ENCODE measurements around the gene CFAP46.

The CFAP46 gene

GRCh38 chr10:132912713-132913558 lies 29.4 kb downstream of the CFAP46 start:
- 71% methylated on average over 46 of the region's 46 CpGs for WGBS
- no peak overlapping the region for H2BK15ac ChIP-seq (ENCODE audit: low read depth, poor library complexity, severe bottlenecking)
- no peak overlapping the region for H4K8ac ChIP-seq (ENCODE audit: low read length)
- no peak overlapping the region for H3K4me2 ChIP-seq (ENCODE audit: low read length, poor library complexity, severe bottlenecking)
- H3K18ac ChIP-seq (ENCODE audit: low read depth in 1 of 2, low read length in 2 of 2): no peak overlapping the region
- no peaks in the 10 kb centered on the region for H3K79me1 ChIP-seq (replicated peaks; ENCODE audit: low read length, poor library complexity, severe bottlenecking)
- no peak overlapping the region for H3K23ac ChIP-seq (ENCODE audit: low read length in 2 of 2)
- no peak overlapping the region for H3K9ac ChIP-seq (ENCODE audit: low read length)
- H4K91ac ChIP-seq (ENCODE audit: low read length): no peak overlapping the region
- H2AFZ ChIP-seq (ENCODE audit: low read depth, low read length): no peak overlapping the region
- H3K27ac ChIP-seq (ENCODE audit: low read length, poor library complexity, severe bottlenecking): no peak overlapping the region
- H3K4ac ChIP-seq (ENCODE audit: low read depth in 1 of 2, low read length in 2 of 2): no peak overlapping the region
- H3K27me3 ChIP-seq (ENCODE audit: control insufficient read depth in 1 of 2, insufficient read depth in 1 of 2, low read length in 2 of 2): peaks cover 5 to 30% of the 10 kb centered on the region in 2 experiments
- no peak for DNase-seq
- H3K4me1 ChIP-seq (ENCODE audit: control insufficient read depth, insufficient read depth, low read depth, low read length): no peaks in the 10 kb centered on the region
- no peaks in the 10 kb centered on the region for H3K9me3 ChIP-seq (ENCODE audit: control insufficient read depth, low read length)
- no peak overlapping the region for H3K14ac ChIP-seq (ENCODE audit: low read length in 2 of 2)
- no peak overlapping the region for H2AK5ac ChIP-seq (ENCODE audit: low read length, severe bottlenecking)
- no peak overlapping the region for H2BK5ac ChIP-seq (ENCODE audit: low read depth, low read length, poor library complexity, severe bottlenecking)
- no peak overlapping the region for H2BK12ac ChIP-seq (ENCODE audit: low read length in 2 of 2)
- H3K4me3 ChIP-seq (ENCODE audit: insufficient read depth in 1 of 2, low read depth in 1 of 2, low read length in 2 of 2): no peak overlapping the region
- no peaks in the 10 kb centered on the region for H3K36me3 ChIP-seq (ENCODE audit: control insufficient read depth in 1 of 2, insufficient read depth in 2 of 2, low read depth in 1 of 2, low read length in 2 of 2)
- no peak overlapping the region for H2BK120ac ChIP-seq (ENCODE audit: low read depth, low read length)

- Histone ChIP-seq H2BK5ac (ENCODE audit: low read depth, low read length, poor library complexity, severe bottlenecking) (no peak overlapping the region), H3K4me3 (ENCODE audit: insufficient read depth in 1 of 2, low read depth in 1 of 2, low read length in 2 of 2) (no peak overlapping the region), H2BK120ac (ENCODE audit: low read depth, low read length) (no peak overlapping the region), H3K36me3 (ENCODE audit: control insufficient read depth in 1 of 2, insufficient read depth in 2 of 2, low read depth in 1 of 2, low read length in 2 of 2) (no peaks in the 10 kb centered on the region), H2AK5ac (ENCODE audit: low read length, severe bottlenecking) (no peak overlapping the region), H3K27ac (ENCODE audit: low read length, poor library complexity, severe bottlenecking) (no peak overlapping the region), H2AFZ (ENCODE audit: low read depth, low read length) (no peak overlapping the region), H3K4me1 (ENCODE audit: control insufficient read depth, insufficient read depth, low read depth, low read length) (no peaks in the 10 kb centered on the region), H3K4me2 (ENCODE audit: low read length, poor library complexity, severe bottlenecking) (no peak overlapping the region), H4K91ac (ENCODE audit: low read length) (no peak overlapping the region), H3K9ac (ENCODE audit: low read length) (no peak overlapping the region), H2BK12ac (ENCODE audit: low read length in 2 of 2) (no peak overlapping the region), H3K4ac (ENCODE audit: low read depth in 1 of 2, low read length in 2 of 2) (no peak overlapping the region), H4K8ac (ENCODE audit: low read length) (no peak overlapping the region), H3K23ac (ENCODE audit: low read length in 2 of 2) (no peak overlapping the region), H3K27me3 (ENCODE audit: control insufficient read depth in 1 of 2, insufficient read depth in 1 of 2, low read length in 2 of 2) (peaks cover 5 to 30% of the 10 kb centered on the region in 2 experiments), H3K9me3 (ENCODE audit: control insufficient read depth, low read length) (no peaks in the 10 kb centered on the region), H3K14ac (ENCODE audit: low read length in 2 of 2) (no peak overlapping the region), H2BK15ac (ENCODE audit: low read depth, poor library complexity, severe bottlenecking) (no peak overlapping the region), H3K79me1 (replicated peaks; ENCODE audit: low read length, poor library complexity, severe bottlenecking) (no peaks in the 10 kb centered on the region), H3K18ac (ENCODE audit: low read depth in 1 of 2, low read length in 2 of 2) (no peak overlapping the region)
- DNase-seq: no peak
- 91% methylated on average over 7 of the region's 7 CpGs for WGBS
Observed at GRCh38 chr10:132912225-132912712, 30.1 kb downstream of the CFAP46 start.

GRCh38 chr10:132911786-132912097 lies 30.6 kb downstream of the CFAP46 start:
- Histone ChIP-seq H3K36me3 (ENCODE audit: control insufficient read depth in 1 of 2, insufficient read depth in 2 of 2, low read depth in 1 of 2, low read length in 2 of 2) (no peaks in the 10 kb centered on the region), H2AK5ac (ENCODE audit: low read length, severe bottlenecking) (no peak overlapping the region), H3K4me1 (ENCODE audit: control insufficient read depth, insufficient read depth, low read depth, low read length) (no peaks in the 10 kb centered on the region), H2BK15ac (ENCODE audit: low read depth, poor library complexity, severe bottlenecking) (no peak overlapping the region), H3K27ac (ENCODE audit: low read length, poor library complexity, severe bottlenecking) (no peak overlapping the region), H2AFZ (ENCODE audit: low read depth, low read length) (no peak overlapping the region), H4K91ac (ENCODE audit: low read length) (no peak overlapping the region), H3K4me3 (ENCODE audit: insufficient read depth in 1 of 2, low read depth in 1 of 2, low read length in 2 of 2) (no peak overlapping the region), H3K14ac (ENCODE audit: low read length in 2 of 2) (no peak overlapping the region), H3K4ac (ENCODE audit: low read depth in 1 of 2, low read length in 2 of 2) (no peak overlapping the region), H4K8ac (ENCODE audit: low read length) (no peak overlapping the region), H2BK120ac (ENCODE audit: low read depth, low read length) (no peak overlapping the region), H3K9ac (ENCODE audit: low read length) (no peak overlapping the region), H2BK5ac (ENCODE audit: low read depth, low read length, poor library complexity, severe bottlenecking) (no peak overlapping the region), H3K23ac (ENCODE audit: low read length in 2 of 2) (no peak overlapping the region), H3K27me3 (ENCODE audit: control insufficient read depth in 1 of 2, insufficient read depth in 1 of 2, low read length in 2 of 2) (peaks cover 5 to 30% of the 10 kb centered on the region in 2 experiments), H3K9me3 (ENCODE audit: control insufficient read depth, low read length) (no peaks in the 10 kb centered on the region), H3K18ac (ENCODE audit: low read depth in 1 of 2, low read length in 2 of 2) (no peak overlapping the region), H2BK12ac (ENCODE audit: low read length in 2 of 2) (no peak overlapping the region), H3K4me2 (ENCODE audit: low read length, poor library complexity, severe bottlenecking) (no peak overlapping the region), H3K79me1 (replicated peaks; ENCODE audit: low read length, poor library complexity, severe bottlenecking) (no peaks in the 10 kb centered on the region)
- DNase-seq: no peak
- WGBS: 56% methylated on average over 9 of the region's 9 CpGs

GRCh38 chr10:132910901-132911785 lies 31.2 kb downstream of the CFAP46 start:
- Histone ChIP-seq H3K4me3 (ENCODE audit: insufficient read depth in 1 of 2, low read depth in 1 of 2, low read length in 2 of 2) (no peak overlapping the region), H2BK120ac (ENCODE audit: low read depth, low read length) (no peak overlapping the region), H3K14ac (ENCODE audit: low read length in 2 of 2) (no peak overlapping the region), H3K4me1 (ENCODE audit: control insufficient read depth, insufficient read depth, low read depth, low read length) (peaks cover 2% of the 10 kb centered on the region), H3K23ac (ENCODE audit: low read length in 2 of 2) (no peak overlapping the region), H2AK5ac (ENCODE audit: low read length, severe bottlenecking) (no peak overlapping the region), H2BK5ac (ENCODE audit: low read depth, low read length, poor library complexity, severe bottlenecking) (no peak overlapping the region), H3K9ac (ENCODE audit: low read length) (no peak overlapping the region), H3K27me3 (ENCODE audit: control insufficient read depth in 1 of 2, insufficient read depth in 1 of 2, low read length in 2 of 2) (peaks cover 5 to 28% of the 10 kb centered on the region in 2 experiments), H2BK12ac (ENCODE audit: low read length in 2 of 2) (no peak overlapping the region), H4K91ac (ENCODE audit: low read length) (no peak overlapping the region), H3K79me1 (replicated peaks; ENCODE audit: low read length, poor library complexity, severe bottlenecking) (no peaks in the 10 kb centered on the region), H2BK15ac (ENCODE audit: low read depth, poor library complexity, severe bottlenecking) (no peak overlapping the region), H4K8ac (ENCODE audit: low read length) (no peak overlapping the region), H3K4me2 (ENCODE audit: low read length, poor library complexity, severe bottlenecking) (no peak overlapping the region), H3K9me3 (ENCODE audit: control insufficient read depth, low read length) (no peaks in the 10 kb centered on the region), H3K27ac (ENCODE audit: low read length, poor library complexity, severe bottlenecking) (no peak overlapping the region), H3K4ac (ENCODE audit: low read depth in 1 of 2, low read length in 2 of 2) (no peak overlapping the region), H3K36me3 (ENCODE audit: control insufficient read depth in 1 of 2, insufficient read depth in 2 of 2, low read depth in 1 of 2, low read length in 2 of 2) (no peaks in the 10 kb centered on the region), H2AFZ (ENCODE audit: low read depth, low read length) (no peak overlapping the region), H3K18ac (ENCODE audit: low read depth in 1 of 2, low read length in 2 of 2) (no peak overlapping the region)
- WGBS: 80% methylated on average over 37 of the region's 37 CpGs
- no peak for DNase-seq

Data from mesenchymal stem cell (in vitro differentiated cells and primary cell).